ENCODE data around the gene MRPL52. TPM values are rescaled to one million over a fixed set of nuclear protein-coding genes. Genes with fewer than 3 reads are reported as not detected.

MRPL52 gene
- total RNA-seq, 2 experiments from 2014 or later, result 100 to 181 TPM

DNA sequence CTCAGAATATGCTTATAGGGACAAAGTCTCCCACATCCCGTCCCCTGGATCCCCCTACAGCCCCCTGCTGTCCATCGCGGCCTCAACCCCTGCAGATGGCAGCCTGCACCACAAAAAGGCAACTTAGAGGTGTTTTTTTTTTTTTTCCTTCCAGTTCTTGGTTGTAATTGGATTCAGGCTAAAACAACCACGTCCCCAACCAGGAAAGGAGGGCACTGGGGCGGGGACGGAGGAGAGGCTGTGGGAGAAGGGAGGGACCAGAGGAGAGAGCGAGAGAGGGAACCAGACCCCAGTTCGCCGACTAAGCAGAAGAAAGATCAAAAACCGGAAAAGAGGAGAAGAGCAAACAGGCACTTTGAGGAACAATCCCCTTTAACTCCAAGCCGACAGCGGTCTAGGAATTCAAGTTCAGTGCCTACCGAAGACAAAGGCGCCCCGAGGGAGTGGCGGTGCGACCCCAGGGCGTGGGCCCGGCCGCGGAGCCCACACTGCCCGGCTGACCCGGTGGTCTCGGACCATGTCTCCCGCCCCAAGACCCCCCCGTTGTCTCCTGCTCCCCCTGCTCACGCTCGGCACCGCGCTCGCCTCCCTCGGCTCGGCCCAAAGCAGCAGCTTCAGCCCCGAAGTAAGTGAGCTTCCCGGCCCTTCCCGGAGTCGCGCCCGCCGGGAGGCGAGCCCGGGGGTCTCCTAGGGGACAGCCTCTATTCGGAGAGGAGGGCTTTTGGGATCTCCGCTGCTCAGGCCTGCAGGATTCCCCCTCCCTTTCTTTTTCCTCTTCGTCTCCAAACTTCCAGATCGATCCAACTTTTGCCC is 6.8 kb downstream of the MRPL52 start, which contains the start of gene MMP14:
MMP14 (plus strand) TSS at position 285 of the 813 bp plus-strand sequence; CDS start at position 518, 233 bp downstream.
- H3K36me3 ChIP-seq (ENCODE audit: insufficient read depth, low read length), result peaks cover 48% of the 10 kb centered on the region
- TF ChIP-seq, protein P1, sequence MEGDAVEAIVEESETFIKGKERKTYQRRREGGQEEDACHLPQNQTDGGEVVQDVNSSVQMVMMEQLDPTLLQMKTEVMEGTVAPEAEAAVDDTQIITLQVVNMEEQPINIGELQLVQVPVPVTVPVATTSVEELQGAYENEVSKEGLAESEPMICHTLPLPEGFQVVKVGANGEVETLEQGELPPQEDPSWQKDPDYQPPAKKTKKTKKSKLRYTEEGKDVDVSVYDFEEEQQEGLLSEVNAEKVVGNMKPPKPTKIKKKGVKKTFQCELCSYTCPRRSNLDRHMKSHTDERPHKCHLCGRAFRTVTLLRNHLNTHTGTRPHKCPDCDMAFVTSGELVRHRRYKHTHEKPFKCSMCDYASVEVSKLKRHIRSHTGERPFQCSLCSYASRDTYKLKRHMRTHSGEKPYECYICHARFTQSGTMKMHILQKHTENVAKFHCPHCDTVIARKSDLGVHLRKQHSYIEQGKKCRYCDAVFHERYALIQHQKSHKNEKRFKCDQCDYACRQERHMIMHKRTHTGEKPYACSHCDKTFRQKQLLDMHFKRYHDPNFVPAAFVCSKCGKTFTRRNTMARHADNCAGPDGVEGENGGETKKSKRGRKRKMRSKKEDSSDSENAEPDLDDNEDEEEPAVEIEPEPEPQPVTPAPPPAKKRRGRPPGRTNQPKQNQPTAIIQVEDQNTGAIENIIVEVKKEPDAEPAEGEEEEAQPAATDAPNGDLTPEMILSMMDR (conservative IDR thresholded peaks at IDR 0.05; ENCODE audit: low read length), result no peak
- no peak for TF ChIP-seq EZH2phosphoT487 (IDR thresholded peaks at IDR 0.05; ENCODE audit: borderline replicate concordance, low read depth, low read length)
- CTCF ChIA-PET (ENCODE audit: unreplicated experiment), result no interaction called here
- H3K79me2 ChIP-seq (ENCODE audit: insufficient read depth, low read depth, low read length), result peaks cover 6% of the 10 kb centered on the region; the same call in 1 of the 2 replicates
- no peaks in the 10 kb centered on the region for H3K9me2 ChIP-seq (ENCODE audit: insufficient read depth, low read length)
- no peaks in the 10 kb centered on the region for H4K20me1 ChIP-seq (ENCODE audit: insufficient read depth, low read length)
- POLR2A ChIA-PET, result no interaction called here
- H3K9me3 ChIP-seq (ENCODE audit: low read length), result no peaks in the 10 kb centered on the region
- no peak for DNase-seq (ENCODE audit: low spot score)
- H3K4me2 ChIP-seq (ENCODE audit: low read length), result no peak within 1 kb of the TSS
- no peak within 1 kb of the TSS for H3K4me3 ChIP-seq (ENCODE audit: low read depth, low read length, poor library complexity, severe bottlenecking)
- no peak within 1 kb of the TSS for H2AFZ ChIP-seq (ENCODE audit: low read length)
- H3K4me1 ChIP-seq (ENCODE audit: insufficient read depth, low read length, poor library complexity, severe bottlenecking), result peaks cover 3% of the 10 kb centered on the region
- no peak within 1 kb of the TSS for H3K27ac ChIP-seq (ENCODE audit: low read depth, low read length, poor library complexity, severe bottlenecking)
- BruUV-seq (replicated peaks), result no TSS peak
- intact Hi-C loops (cut with micrococcal nuclease; ENCODE audit: unreplicated experiment), result no loop called here

DNA sequence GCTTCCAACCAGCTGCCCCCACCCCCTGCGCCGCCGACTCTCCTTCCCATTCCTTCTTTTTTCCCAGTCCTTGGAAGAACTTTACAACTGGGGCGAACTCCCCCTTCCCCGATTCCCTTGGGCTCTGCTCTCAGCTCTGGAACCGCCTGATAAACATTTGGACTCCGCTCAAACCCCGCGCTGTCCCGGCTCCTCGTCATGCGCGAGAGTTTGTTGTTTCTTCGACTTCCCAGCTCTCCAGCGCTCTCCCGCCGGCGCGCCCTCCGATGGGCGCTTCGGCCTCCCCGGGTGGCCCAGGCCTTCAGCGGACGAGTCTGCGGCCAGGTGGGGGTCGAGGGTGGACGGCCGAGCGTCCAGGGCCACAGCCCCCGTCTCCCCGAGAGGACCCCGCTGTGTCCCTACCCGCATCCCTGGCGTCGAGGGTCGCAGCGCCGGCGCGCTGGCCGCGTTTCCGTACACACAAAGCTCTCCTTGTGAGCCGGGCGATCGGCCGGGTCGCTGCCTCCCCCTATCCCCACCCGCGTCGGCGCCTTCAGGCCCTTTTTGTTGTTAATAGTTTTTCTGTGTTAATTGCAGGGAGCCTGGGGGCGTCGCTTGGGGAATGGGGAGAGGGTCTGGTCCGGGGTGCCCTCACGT is 7.5 kb downstream of the MRPL52 start:
- no peak for TF ChIP-seq EZH2phosphoT487 (IDR thresholded peaks at IDR 0.05; ENCODE audit: borderline replicate concordance, low read depth, low read length)
- TF ChIP-seq, protein P1 (conservative IDR thresholded peaks at IDR 0.05; ENCODE audit: low read length), result no peak
- H3K4me2 ChIP-seq (ENCODE audit: low read length), result no peak overlapping the region
- no peak overlapping the region for H2AFZ ChIP-seq (ENCODE audit: low read length)
- peaks cover 40% of the 10 kb centered on the region for H3K36me3 ChIP-seq (ENCODE audit: insufficient read depth, low read length)
- ChIA-PET POLR2A (no interaction called here), CTCF (ENCODE audit: unreplicated experiment) (no interaction called here)
- no peak overlapping the region for H3K27ac ChIP-seq (ENCODE audit: low read depth, low read length, poor library complexity, severe bottlenecking)
- no peaks in the 10 kb centered on the region for H3K9me3 ChIP-seq (ENCODE audit: low read length)
- no TSS peak for BruUV-seq (replicated peaks)
- intact Hi-C loops (cut with micrococcal nuclease; ENCODE audit: unreplicated experiment), result no loop called here
- H3K4me3 ChIP-seq (ENCODE audit: low read depth, low read length, poor library complexity, severe bottlenecking), result no peak overlapping the region
- no peaks in the 10 kb centered on the region for H3K4me1 ChIP-seq (ENCODE audit: insufficient read depth, low read length, poor library complexity, severe bottlenecking)
- no peaks in the 10 kb centered on the region for H3K9me2 ChIP-seq (ENCODE audit: insufficient read depth, low read length)
- no peaks in the 10 kb centered on the region for H3K79me2 ChIP-seq (ENCODE audit: insufficient read depth, low read depth, low read length)
- H4K20me1 ChIP-seq (ENCODE audit: insufficient read depth, low read length), result no peaks in the 10 kb centered on the region
- no peak for DNase-seq (ENCODE audit: low spot score)
